ENCODE results near the gene HK3.

Gene HK3

DNA sequence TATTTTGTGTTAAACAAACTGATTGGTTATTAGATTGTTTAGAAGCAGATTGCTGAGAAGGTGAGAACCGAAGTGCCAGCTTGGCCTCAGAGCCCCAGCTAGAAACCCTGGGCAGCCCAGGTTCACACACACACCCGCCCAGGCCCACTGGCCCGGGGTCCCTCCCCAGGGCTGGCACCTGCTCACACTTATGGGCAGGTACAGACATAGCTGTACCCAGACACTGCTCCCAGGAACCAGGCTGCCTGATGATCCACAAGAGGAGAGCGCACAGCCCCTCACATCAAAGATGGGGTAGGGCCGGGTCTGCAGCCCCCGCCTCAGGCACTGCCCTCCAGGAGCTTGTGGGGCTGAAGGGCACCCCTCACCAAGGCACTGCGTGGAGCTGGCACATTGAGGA lies 33.2 kb downstream of the HK3 start:
- DNase-seq: no peak

DNA sequence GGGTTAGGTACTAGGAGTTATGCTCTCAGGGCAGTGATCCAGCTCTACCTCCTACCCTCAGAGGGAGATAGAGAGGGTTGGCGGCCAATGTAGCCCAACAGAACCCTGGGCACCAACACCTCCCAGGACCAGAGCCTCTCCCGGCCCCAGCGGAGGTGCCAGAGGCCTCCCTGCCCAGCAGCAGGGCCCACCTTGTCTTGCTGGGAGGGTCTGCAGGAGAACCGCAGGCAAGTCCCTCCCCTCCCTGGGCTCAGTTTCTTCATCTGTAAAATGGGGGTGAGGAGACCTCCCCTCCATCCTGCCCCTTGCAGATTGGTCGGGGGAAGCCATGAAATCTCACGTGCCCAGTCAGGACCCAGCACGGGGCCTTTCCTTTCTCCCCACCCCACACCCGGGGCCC lies 34.4 kb downstream of the HK3 start:
- DNase-seq: no peak

DNA sequence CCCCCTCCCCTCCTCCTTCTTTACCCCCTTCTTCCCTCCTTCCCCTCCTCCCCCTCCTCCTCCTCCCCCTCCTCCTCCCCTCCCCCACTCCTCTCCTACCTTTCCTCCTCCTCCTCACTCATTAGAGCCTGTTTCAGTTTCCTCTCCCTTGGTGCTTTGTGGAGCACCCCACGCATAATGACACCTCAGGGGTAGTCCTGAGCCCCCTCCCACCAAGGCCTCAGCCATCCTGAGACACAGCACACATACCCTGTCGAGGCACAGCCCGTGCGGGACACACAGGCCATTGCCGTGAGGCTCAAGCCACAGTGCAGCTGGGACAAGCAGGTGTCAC lies 35.4 kb downstream of the HK3 start:
- no peak for DNase-seq

DNA sequence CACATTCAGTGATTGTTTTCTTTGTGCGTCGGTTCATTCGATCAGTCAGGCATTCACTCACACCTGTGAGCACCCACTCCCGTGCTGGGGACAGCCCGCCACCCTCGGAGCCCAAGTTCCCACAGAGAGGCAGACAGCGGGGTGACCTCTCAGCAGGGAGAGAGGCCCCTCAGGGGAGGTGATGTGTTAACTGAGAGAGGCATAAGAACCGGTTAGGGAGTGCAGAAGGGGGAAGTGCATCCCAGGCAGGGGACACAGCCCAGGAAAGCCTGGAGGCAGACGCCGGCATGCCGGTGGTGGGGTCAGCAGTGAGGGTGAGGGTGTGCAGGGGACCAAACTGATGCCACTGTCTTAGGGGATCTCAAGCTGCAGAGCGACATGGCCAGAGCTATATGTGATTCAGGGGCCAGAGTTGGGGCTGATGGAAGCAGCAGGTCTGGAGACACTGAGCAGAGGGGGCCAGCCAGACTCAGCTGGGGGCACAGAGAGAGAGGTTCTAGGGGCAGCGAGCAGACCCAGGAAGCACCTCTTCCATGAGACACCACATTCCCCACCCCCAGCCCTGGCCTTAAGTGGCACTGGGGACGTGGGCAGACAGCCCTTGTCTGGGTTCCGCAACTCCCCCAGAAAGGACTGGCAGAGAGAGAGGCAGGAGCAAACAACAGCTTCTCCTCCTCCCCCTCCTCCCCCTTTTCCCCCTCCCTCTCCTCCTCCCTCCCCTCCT lies 35.9 kb downstream of the HK3 start:
- no peak for DNase-seq

DNA sequence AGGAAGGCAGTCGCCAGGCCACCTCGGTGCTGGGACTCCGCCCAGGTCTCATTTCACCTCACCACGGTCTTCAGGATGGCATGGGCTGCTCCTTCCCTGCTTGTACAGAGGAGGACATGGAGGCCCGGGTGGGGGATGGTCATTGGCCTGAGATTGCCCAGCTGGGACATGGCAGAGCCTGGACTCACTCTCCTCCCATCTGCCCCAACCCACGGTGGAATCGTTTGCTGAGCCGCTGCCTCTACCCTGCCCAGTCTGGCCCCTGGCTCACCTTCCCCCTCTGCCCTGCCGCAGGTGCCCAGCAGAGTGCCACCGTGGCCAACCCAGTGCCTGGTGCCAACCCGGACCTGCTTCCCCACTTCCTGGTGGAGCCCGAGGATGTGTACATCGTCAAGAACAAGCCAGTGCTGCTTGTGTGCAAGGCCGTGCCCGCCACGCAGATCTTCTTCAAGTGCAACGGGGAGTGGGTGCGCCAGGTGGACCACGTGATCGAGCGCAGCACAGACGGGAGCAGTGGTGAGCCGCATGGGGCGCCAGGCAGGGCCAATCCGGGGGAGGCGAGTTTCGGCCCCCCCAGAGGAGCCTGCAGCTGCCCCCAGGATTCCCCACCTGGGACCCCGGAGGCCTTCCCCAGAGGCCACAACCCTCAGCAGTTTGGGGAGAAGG lies 36.7 kb downstream of the HK3 start:
- DNase-seq: no peak

DNA sequence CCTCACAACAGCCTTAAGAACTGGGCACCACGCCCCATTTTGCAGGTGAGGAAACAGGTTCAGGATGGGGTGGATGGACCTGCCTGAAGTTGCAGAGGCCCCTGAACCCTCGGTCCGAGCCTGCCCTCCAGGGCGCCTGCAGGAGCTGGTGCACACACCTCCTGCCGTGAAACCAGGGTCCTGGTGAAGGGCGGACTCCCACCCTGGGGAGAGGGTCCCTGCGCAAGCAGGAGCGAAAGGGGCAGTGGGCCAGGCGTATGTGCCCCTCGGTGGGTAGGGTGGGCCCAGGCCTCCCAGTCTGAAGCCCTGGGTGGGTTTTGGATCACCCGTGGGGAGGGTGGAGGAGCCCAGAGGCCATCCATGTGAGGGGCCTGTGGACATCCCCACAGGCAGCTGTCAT lies 37.9 kb downstream of the HK3 start:
- DNase-seq: no peak

DNA sequence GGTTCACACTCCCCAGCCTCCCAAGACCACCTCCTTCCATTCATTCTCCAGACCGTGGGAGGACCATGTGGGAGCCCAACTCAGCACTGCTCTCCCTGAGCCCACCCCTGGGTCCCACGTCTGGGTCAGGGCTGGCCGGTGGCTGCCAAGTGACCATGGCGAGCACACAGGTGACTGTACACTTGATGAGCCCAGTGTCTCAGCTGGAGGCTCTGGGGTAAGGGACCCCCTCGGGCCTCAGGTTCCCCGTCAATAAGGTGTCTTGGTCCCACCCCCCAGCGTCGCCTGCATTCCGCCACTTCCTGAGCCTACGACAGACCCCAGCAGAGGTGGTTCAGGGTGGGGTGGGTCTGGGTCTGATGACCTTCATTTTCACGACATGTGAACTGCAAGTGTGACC lies 38.8 kb downstream of the HK3 start:
- DNase-seq: no peak

DNA sequence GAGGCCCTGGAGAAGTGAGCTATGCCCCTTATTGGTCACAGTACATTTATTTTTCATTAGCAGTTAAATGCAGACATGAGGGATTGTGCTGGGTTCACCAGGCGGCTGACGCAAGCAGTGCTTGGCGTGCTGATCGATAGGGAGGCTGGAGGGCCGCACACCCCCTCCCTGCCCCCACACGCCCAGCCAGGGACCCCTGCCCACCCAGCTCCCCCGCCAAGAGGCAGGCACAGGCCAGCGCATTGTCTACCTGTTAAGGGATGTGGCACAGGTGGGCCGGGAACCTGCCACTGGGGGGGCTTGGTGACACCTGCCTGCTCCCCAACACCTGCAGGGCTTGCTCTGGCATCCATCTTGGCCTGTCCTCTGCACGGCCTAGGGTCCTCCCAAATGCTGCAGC lies 39.2 kb downstream of the HK3 start:
- DNase-seq: no peak

DNA sequence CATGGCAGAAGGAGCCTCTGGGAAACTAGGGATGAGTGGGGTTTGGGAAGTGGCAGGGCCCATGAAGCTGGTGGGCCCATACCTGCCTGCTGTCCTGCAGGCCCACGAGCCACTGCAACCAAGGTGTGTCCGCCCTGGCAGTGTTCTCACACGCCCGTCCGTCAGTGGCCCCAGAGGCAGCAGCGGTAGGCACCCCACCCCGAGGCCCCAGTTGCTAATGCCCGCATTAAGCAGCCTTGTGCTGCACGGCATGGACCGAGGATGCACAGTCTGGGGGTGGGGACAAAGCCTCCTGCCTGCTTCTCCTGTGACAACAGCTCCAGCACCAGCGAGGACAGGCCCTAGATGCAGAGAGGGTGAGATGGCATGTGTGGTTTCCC lies 41.3 kb downstream of the HK3 start:
- DNase-seq: no peak

DNA sequence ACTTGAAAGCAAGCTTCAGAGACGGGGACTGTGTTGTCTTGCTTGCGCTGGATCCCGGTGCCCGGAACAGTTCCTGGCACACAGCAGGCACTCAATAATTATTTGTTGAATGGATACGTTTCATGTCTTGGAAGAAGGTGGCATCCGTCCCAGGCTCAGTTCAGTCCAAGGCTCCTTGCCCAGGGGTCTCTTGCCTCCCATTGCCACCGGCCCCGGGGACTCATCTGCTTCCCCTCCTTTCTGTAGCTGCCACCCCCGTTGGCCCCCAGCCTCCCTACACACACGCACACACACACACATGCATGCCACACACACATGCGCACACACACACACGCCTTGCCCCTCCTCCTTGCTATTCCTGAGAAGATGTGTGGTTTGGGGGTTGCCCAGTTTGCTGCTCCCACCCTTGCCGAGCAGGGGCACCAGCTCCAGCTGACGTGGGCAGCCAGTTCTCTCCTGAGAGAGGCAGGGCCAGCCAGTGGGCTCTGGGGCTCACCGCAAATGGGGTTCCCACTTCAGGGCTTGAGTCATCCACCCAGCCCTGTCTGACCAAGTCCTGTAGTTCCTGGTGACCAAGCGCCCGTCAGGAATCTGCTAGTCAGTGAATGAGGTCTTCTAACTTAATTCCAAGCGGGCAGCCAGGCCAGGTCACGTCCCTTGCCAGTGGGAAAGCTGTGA lies 41.8 kb downstream of the HK3 start:
- no peak for DNase-seq

DNA sequence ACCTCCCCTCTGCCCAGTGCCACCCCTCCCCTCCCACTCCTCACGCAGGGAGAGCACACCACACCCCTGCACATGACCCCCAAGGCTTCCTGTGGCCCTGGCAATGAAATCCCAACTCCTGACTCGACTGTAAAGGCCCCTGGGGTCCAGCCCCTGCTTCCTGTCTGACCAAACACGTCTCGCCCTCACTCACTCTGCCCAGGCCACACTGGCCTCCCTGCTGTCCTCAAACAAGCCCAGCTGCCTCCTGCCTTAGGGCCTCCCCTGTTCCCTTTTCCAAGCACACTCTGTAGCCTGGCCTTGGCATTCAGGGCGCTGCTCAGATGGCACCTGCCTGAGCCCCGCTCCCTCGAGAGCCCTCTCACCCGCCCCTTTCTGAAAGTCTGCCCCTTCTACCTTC lies 42.4 kb downstream of the HK3 start:
- no peak for DNase-seq

DNA sequence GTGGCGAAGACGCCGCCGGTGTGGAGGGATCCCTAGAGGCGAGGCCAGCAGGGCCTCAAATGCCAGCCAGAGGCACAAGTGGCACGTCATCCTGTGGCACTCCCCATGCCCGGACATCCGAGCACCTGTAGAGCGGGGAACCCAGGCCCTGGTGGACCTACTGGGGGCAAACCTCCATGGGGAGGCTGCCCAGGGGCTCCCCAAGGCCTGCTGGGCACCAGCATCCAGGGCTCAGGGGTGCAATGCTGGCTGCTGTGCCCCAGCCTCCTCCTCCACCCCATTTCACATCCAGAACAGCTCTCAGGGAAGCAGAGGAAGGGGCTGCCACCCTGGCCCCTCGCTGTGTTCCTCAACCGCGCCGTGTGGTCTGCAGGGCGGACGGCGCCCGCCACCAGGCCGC lies 43.5 kb downstream of the HK3 start:
- DNase-seq: no peak

DNA sequence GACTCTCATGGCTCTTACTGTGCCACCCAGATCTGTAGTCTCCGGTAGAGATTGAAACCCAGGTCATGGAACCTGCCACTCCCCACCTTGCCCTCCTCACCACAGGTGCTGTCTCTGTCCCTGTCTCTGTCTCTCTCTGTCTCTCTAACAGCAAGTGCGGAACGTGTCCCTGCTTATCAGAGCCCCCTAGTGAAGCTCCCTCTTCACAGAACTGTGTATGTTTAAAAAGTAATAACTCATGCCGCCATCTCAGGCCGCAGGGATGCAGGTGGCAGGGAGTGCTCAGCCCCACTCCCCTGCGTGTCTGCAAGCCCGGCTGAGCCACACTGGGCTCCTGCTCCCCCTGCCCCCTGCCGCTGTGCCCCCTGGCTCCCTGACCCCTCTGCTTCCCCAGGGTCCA lies 45.0 kb downstream of the HK3 start:
- no peak for DNase-seq

DNA sequence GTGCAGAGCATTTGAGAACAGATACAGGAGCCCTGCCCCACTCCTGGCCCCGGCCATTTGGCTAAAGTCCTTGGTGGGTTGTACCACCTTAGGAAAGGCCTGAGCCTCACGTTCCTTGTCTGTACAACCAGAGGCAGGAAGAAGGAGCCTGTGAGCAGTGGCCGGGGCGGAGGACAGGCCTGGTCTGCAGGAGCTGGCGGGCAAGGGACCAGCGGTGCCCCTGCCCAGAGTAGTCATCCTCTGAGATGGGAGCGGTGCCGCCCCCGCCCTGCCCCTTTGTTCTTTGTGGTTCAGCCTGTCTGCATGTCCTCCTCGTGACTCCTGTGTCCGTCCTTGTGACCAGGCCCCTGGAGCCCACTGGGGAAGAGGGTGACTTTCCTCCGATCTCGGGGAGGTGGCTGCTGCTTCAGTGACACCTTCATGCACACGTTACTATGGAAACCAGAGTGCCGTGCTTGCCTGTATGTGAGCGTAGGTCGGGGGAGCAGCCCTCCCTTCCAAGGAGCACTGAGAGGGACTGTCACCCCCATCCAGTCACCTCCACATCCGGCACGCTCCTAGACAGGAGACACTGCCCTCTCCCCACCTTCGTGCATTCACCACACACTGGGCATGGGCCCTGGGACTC lies 45.9 kb downstream of the HK3 start:
- peak; percentile 54 for DNase-seq

DNA sequence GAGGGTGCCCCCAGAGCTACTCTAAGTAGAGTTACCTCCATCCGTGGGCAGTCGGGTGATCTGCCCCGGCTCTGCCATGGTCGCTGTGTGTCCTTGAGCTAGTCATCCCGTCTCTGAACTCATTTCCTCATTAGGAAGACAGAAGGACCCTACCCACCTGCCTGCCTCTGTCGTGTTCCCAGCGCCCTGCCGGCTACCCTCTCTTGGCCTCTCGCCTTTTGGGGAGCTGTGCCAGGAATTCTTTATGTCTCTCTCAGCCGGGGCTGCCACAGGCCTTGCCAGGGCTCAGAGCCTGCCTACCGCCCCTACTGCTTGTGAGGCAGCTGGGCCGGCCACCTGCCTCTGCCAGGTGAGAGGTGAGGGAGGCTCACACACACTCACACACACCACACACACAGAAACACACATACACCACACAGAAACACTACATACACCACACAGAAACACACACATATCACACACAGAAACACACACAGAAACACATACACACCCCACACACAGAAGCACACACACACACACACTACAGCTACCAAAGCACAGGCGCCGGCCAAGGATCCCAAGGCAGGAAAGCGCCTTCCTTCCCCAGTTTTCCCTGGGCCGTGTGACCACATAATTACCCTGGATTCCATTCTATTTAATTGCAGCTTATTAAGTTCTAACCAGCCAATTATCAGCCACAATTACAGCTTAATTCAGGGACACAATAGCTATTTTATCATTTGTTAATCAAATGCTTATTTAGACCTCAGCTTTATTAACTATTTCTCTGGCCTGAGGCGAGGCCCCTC lies 47.1 kb downstream of the HK3 start:
- DNase-seq: no peak

DNA sequence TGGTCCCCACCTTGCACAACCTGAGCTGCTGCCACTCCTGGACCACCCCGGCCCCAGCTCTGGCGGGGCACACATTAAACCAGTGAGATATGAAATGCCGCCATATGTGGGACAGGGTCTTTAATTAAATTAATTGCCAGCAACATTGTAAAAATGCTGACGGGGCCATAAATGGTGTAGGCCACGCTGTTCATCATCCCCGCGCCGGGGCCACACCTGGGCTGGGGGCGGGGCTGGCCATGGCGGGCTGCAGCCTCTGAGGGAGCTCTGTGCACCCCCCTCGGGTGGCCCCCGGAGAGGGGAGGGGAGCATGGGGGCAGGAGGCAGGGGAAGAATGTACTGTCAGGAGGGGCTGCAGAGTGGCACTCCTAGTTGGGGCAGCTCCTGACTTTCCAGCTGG lies 47.8 kb downstream of the HK3 start:
- no peak for DNase-seq

DNA sequence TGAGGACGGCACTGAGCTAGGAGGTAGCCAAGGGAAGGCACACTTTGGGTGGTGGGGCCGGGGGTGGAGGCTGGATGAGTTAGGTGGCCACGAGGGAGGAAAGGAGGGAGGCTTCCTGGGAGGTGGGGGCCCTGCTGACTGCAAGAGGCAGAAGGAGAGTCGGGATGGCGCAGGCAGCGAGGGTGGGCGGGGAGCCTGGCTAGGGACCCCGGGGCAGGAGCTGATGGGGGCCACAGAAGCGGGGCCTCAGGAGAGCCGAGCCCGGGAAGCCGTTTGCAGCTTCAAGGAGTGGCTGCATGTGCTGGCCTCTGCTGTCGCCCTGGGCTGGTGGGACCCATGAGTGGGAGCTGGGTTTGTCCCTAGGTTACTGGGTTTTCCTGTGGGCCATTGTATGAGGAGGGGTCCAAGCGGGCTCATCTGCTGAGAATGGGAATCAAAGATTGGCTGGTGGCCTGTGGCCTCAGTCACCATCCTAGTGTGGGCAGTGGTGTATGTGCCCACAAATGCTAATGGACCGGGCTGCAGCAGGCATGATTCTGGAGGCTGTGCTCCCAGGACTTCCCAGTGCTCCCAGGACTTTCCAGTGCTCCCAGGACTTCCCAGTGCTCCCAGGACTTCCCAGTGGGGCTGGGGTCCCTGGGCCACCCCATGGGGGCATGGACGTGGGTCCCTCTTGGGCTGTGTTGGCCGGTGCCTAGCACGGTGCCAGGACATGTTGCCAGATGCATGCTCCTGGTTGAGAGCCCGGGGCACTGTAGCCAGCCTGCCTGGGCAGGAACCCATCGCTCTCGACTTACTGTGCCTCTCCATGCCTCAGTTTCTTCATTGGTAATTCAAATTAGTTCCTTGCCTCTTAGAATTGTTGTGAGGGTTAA lies 48.5 kb downstream of the HK3 start:
- DNase-seq: no peak

DNA sequence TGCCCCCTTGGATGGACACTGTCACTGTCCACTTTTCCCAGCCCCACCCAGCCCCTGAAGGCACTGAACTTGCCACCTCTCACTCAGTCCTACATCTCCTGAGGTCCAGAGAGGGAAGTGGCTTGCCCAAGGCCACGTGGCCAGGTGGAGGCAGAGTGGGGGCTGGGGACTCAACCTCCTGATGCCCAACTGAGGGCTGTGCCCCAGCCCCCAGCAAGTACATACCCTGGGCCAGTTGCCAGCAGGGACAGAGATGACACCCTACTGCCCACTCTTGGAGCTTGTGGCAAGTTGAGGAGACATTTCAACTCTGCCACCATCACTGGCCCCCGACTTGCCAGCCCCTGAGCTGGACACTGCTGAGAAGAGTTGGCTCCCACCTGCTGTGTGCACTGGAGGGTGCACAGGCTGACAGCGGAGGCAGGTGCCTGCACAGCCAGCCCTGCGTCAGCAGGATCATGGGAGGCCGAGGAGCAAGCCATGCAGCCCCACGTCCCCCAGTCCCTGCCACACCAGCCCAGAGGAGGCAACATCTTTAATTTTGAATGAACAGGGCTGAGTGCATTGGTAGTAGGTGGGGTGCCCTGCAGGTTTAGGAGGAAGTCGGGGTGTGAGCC lies 49.4 kb downstream of the HK3 start:
- DNase-seq: no peak

DNA sequence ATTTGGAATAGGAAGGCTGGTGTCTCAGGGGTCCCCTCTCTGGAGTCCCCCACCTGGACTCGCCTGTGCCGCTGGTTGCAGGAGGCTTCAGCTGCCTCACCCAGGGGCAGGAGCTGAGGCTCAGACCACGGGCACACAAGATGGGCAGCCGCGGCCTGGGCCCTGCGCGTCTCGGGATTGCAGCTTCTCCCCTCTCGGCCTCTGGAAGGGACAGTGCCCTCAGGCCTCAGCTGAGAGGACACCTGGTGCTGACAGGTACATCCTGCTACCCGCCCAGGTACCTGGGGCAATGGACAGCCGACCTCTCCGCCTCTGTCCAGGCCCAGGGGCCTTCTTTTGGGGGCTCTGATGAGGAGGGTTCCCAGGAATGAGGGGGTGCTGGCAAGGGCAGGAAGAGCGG lies 50.5 kb downstream of the HK3 start:
- no peak for DNase-seq

DNA sequence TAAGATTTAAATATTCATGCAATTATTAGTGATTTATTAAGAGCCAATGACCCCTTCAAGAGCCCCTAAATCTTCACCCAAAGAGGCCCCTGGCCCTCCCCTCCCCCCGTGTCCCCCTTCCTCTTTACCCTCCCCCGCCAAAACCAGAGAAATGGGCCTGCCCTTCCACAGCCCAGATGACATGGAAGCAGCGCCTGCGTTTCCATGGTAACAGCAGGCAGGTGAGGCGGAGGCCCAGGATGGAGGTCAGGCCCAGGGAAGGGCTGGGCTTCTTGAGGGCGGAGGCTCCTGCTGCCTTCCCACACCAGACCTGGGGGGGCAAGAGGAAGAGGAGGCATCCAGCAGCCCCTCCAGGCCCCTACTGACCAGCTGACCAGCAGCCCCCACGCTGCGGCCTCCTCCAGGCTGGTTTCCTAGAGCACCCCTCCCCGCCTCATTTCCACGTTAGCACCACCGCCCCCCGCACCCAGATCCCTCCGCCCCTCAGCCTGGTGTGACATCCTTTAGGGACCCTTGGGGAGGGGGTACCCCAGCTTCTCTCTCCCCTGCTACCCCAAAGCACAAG lies 51.3 kb downstream of the HK3 start:
- DNase-seq: no peak

DNA sequence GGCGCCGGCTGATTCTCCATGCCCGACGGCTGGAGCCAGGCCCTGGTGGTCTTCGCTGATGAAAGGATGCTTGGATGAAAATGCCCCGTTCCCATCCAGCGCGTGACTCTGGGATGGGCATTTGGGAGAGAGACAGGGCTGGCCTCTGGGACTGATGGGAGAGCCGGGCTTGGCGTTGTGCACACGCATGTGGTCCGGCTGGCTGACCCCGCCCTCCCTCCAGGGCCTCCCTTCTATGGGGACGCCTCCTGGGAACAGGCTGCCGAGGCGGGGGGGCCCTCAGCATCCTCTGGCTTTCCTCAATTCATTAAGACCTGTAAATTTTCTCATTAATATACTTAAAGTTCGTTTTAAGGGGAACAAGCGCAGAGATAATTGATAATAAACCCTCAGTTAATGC lies 52.0 kb downstream of the HK3 start:
- DNase-seq: no peak
